ENCODE results near the gene CCDC81. TPM values are rescaled to one million over a fixed set of nuclear protein-coding genes. Genes with fewer than 3 reads are reported as not detected.
"Not testable (repeated sequence)": the region's sequence is repeated elsewhere in the genome, so short reads cannot be mapped to it uniquely, and the experiment has no call there.

The CCDC81 gene
- 19.3 and 26.8 TPM in 2 replicates for total RNA-seq

DNA sequence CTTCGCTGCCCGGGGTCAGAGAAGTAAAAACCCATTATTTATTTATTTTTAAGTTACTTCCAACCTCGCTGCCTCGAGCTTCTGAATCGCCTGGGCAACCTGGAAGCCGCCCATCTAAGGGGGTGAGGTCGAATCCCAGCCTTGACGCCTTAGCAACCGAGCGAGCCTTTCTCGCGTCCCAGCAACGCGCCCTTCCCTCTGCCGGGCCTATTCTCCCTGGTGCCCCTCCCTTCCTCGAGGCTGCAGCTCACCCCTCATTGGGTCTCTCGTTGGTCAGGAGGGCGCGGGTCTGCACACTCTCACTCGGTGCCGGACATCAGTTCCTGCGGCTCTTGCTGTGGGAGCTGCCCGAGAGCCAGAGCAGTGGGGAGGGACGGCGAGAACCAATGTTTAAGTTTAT is at the start of gene CCDC81:
CCDC81 (plus strand) TSS at position 302 of the 400 bp plus-strand sequence. CDS start 277 bp downstream, outside the sequence.
- DNase-seq (ENCODE audit: low read depth): peak; percentile 22

DNA sequence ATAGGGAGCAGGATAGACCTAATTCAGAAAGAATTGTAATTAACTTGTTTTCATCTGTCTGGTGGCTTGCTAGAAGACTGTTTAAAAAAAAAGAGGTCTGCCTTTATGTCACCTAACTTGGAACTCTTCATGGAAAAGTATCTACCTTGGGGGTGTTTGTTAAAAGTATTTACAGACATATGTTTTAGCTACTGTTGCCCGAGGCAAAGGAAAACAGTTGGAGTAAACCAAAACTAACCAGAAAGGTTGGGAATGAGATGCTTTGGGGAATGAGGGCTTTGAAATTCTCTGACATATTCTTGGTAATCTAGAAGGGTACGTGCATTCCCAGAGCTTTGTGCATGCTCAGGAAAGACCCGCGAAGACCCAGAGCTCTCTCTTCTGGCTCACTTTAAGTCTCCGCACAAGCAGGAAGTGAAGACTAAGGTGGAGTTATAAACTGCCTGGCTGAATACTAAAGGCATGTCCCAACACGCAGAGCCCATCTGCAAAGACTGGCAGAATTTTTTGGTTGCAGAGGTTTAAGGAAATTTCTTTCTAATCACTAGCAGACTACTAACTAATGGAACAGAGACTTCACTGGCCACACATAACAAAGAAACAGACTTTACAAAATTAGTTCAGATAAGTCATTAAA is 39.4 kb upstream of the CCDC81 start:
- peak; percentile 26 for DNase-seq (ENCODE audit: low read depth)
- no peak overlapping the region for H3K4me3 ChIP-seq (ENCODE audit: low read depth, low read length)
- TF ChIP-seq, protein P1, sequence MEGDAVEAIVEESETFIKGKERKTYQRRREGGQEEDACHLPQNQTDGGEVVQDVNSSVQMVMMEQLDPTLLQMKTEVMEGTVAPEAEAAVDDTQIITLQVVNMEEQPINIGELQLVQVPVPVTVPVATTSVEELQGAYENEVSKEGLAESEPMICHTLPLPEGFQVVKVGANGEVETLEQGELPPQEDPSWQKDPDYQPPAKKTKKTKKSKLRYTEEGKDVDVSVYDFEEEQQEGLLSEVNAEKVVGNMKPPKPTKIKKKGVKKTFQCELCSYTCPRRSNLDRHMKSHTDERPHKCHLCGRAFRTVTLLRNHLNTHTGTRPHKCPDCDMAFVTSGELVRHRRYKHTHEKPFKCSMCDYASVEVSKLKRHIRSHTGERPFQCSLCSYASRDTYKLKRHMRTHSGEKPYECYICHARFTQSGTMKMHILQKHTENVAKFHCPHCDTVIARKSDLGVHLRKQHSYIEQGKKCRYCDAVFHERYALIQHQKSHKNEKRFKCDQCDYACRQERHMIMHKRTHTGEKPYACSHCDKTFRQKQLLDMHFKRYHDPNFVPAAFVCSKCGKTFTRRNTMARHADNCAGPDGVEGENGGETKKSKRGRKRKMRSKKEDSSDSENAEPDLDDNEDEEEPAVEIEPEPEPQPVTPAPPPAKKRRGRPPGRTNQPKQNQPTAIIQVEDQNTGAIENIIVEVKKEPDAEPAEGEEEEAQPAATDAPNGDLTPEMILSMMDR (IDR thresholded peaks at IDR 0.05; ENCODE audit: insufficient read depth, low read depth, low read length): no peak

More for the DNA sequence above, at the start of gene CCDC81:
- TF ChIP-seq, protein P1 (IDR thresholded peaks at IDR 0.05; ENCODE audit: insufficient read depth, low read depth, low read length): no peak
- peak within 1 kb of the TSS; percentile 42 for H3K4me3 ChIP-seq (ENCODE audit: low read depth, low read length)

DNA sequence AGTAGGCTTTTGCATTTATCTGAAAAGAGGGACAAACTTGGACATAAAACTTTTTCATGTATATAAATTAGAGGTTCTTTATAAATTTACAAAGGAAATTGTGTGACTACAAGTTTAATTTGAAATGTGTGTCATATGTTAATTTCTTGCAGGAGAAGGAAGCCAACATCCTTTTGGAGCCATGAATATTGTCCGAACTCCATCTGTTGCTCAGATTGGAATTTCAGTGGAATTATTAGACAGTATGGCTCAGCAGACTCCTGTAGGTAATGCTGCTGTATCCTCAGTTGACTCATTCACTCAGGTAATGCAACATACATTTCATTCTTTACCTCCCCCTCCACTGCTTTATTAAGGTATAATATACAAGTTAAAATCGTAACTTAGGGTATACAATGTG is 37.5 kb upstream of the CCDC81 start:
- TF ChIP-seq, protein P1 (IDR thresholded peaks at IDR 0.05; ENCODE audit: insufficient read depth, low read depth, low read length): no peak

DNA sequence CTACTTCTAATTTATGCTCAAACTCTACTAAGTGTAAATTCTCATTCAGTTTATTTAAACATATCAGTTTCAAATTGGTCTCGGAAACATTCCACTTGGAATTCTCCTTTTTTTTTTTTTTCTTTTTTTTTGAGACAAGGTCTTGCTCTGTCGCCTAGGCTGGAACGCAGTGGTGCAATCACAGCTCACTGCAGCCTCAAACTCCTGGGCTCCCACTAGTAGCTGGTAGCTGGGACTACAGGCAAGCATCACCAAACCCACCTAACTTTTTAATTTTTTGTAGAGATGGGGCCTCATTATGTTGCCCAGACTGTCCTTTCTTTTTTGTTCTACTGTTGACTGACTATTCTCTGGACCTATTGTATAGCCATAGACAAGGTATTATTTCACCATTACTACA is 33.3 kb upstream of the CCDC81 start:
- H3K4me3 ChIP-seq (ENCODE audit: low read depth, low read length): no peak overlapping the region
- TF ChIP-seq, protein P1 (IDR thresholded peaks at IDR 0.05; ENCODE audit: insufficient read depth, low read depth, low read length): no peak
- DNase-seq (ENCODE audit: low read depth): no peak

More for the DNA sequence above, 37.5 kb upstream of the CCDC81 start:
- DNase-seq (ENCODE audit: low read depth): no peak
- no peak overlapping the region for H3K4me3 ChIP-seq (ENCODE audit: low read depth, low read length)

DNA sequence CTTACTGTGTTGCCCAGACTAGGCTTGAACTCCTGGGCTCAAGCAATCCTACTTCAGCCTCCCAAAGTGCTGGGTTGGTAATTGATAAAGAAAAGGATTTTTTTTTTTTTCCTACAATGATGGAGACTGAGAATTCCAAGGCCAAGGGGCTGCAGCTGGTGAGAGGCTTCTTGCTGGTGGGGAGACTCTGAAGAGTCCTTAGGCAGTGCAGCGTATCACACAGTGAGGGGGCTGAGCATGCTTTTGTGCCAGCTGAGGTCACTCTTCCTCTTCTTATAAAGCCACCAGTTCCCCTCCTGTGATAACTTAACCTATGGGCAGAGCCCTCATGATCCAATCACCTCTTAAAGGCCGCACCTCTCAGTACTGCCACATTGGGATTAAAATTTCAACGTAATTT is 28.2 kb upstream of the CCDC81 start:
- TF ChIP-seq, protein P1 (IDR thresholded peaks at IDR 0.05; ENCODE audit: insufficient read depth, low read depth, low read length): no peak
- DNase-seq (ENCODE audit: low read depth): no peak
- H3K4me3 ChIP-seq (ENCODE audit: low read depth, low read length): no peak overlapping the region

DNA sequence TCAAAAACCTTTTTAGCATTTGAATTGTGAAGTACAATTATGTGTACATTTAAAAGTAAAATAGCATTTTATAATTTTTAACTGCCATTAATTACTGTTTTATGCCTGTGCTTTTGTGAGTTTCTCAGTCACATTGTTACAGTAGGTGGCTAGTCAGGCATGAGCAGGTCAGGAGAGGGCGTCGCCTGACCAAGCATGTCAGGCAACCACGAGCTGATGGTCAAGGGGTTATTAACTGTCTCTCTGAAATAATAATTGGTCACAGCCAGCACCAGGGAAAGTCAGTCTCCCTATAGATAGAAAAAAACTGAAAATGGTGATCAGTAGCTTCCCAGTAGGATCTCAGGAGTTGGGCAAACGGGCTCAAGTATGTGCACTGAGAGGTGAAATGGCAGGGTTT is 19.4 kb upstream of the CCDC81 start:
- no peak overlapping the region for H3K4me3 ChIP-seq (ENCODE audit: low read depth, low read length)
- TF ChIP-seq, protein P1 (IDR thresholded peaks at IDR 0.05; ENCODE audit: insufficient read depth, low read depth, low read length): no peak
- DNase-seq (ENCODE audit: low read depth): no peak

DNA sequence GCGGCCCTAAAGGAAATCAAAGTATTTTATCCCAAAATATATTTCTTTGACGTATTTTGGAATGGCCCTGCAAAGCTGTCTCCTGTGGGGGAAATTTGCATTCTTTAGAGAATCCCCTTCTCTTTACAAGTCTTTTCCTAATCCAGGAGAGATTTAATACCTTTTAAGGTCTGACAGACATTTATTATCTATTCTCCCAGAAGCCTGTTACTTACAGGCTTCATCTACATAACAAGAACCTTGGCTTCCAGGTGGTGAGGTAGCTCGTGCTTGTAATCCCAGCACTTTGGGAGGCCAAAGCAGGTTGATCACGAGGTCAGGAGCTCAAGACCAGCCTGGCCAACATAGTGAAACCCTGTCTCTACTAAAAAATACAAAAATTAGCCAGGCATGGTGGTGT is 17.3 kb upstream of the CCDC81 start:
- DNase-seq (ENCODE audit: low read depth); H3K4me3 ChIP-seq (ENCODE audit: low read depth, low read length): not testable (repeated sequence)

All from fibroblast of villous mesenchyme (primary cell).